Measurements from ENCODE around the gene P2RY14.

DNA sequence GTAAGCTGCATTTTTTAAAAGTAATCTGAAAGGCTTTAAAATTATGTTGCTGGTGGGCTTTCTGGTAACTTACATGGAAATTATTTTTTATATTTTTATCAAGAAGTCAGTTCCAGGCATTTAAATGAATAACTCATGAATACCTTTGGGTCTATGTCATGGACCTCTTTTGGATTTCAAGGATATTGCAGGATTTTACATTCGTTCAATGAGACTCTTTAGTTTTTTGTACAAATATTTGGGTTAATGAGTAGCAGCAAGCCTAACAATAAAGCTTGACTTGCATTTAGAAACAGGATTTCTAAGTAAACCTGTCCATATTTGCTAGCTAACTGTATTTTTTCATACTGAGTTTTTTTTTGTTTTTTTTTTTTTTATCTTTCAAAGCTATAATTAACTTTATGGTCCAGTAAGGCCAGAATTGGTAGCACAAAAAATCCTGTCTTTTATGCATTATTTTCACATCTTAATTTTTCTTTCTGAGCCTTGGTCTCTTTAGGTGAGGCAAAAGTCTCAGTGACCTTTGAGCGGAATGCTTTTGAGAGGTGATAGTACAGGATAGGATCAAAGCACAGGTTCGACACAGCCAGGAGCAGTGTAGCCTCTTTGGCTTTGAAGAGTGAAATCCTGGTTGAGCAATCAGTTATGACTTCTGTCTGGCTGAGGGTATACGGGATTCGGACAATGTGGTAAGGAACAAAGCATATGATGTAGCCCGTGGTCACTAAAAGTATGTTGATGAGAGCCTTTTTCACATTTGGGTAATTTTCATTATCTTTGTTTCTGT, 80.2 kb downstream of the P2RY14 start:
- TF ChIP-seq, protein P1, sequence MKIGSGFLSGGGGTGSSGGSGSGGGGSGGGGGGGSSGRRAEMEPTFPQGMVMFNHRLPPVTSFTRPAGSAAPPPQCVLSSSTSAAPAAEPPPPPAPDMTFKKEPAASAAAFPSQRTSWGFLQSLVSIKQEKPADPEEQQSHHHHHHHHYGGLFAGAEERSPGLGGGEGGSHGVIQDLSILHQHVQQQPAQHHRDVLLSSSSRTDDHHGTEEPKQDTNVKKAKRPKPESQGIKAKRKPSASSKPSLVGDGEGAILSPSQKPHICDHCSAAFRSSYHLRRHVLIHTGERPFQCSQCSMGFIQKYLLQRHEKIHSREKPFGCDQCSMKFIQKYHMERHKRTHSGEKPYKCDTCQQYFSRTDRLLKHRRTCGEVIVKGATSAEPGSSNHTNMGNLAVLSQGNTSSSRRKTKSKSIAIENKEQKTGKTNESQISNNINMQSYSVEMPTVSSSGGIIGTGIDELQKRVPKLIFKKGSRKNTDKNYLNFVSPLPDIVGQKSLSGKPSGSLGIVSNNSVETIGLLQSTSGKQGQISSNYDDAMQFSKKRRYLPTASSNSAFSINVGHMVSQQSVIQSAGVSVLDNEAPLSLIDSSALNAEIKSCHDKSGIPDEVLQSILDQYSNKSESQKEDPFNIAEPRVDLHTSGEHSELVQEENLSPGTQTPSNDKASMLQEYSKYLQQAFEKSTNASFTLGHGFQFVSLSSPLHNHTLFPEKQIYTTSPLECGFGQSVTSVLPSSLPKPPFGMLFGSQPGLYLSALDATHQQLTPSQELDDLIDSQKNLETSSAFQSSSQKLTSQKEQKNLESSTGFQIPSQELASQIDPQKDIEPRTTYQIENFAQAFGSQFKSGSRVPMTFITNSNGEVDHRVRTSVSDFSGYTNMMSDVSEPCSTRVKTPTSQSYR (CRISPR knock-in tag; IDR thresholded peaks at IDR 0.05), result no peak
- TF ChIP-seq CREB1 (CRISPR knock-in tag; IDR thresholded peaks at IDR 0.05), result no peak
- TF ChIP-seq, protein P2, sequence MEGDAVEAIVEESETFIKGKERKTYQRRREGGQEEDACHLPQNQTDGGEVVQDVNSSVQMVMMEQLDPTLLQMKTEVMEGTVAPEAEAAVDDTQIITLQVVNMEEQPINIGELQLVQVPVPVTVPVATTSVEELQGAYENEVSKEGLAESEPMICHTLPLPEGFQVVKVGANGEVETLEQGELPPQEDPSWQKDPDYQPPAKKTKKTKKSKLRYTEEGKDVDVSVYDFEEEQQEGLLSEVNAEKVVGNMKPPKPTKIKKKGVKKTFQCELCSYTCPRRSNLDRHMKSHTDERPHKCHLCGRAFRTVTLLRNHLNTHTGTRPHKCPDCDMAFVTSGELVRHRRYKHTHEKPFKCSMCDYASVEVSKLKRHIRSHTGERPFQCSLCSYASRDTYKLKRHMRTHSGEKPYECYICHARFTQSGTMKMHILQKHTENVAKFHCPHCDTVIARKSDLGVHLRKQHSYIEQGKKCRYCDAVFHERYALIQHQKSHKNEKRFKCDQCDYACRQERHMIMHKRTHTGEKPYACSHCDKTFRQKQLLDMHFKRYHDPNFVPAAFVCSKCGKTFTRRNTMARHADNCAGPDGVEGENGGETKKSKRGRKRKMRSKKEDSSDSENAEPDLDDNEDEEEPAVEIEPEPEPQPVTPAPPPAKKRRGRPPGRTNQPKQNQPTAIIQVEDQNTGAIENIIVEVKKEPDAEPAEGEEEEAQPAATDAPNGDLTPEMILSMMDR (IDR thresholded peaks at IDR 0.05), result no peak
